Smooth muscle cell of the umbilical artery (primary cell): ENCODE measurements around the gene EHBP1. TPM values are rescaled to one million over a fixed set of nuclear protein-coding genes. Genes with fewer than 3 reads are reported as not detected.

Source experiments
- total RNA-seq: library from RNA; depleted of rRNA; stranded (reverse); fragments of >200 nt; gene quantifications from 2 replicates; pipeline ENCODE4 v1.2.3, GENCODE V29; 2014

Gene EHBP1
- 52.3 and 109 TPM in 2 replicates for total RNA-seq

GRCh38 chr2:62705007-62705829 is at the start of gene EHBP1:
Gene EHBP1 (plus strand): TSS chr2:62705713. CDS start chr2:62707192, 1,479 bp downstream.

GRCh38 chr2:63050334-63051041 is 345.0 kb downstream of the EHBP1 start, which contains the start of gene OTX1:
Gene OTX1 (plus strand): TSS chr2:63050830. CDS start chr2:63052991, 2,161 bp downstream.

Other genes with a start within 250 kb of the EHBP1 start
- gene TMEM17, start 199.5 kb upstream of the EHBP1 start, total RNA-seq: 2.7 and 3.0 TPM in 2 replicates